ENCODE results near the gene TRIM73.
"Not testable (repeated sequence)": the region's sequence is repeated elsewhere in the genome, so short reads cannot be mapped to it uniquely, and the experiment has no call there.

Gene TRIM73

DNA sequence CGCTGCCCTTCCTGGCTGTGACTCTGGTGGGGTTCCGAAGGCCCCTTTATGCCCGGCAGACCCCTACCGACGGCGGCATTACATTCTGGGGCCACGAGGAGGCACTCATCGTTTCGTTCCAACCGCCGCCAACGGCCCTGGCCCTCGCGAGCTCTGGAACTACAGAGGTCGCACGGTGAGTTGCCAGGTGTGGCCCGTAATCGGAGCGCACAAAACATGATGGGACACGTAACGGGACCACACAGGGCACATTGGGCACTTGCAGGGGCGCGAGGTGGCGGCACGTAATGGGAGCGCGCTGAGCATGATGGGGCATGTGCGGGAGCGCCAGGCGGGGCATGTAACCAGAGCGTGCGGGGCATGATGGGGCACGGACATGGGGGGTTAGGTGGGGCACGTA is at the start of gene TRIM73:
Gene TRIM73, plus strand, starts transcription at position 301 of the 400 bp plus-strand sequence. CDS start 3,305 bp downstream, outside the sequence.
- not testable (repeated sequence) for DNase-seq

DNA sequence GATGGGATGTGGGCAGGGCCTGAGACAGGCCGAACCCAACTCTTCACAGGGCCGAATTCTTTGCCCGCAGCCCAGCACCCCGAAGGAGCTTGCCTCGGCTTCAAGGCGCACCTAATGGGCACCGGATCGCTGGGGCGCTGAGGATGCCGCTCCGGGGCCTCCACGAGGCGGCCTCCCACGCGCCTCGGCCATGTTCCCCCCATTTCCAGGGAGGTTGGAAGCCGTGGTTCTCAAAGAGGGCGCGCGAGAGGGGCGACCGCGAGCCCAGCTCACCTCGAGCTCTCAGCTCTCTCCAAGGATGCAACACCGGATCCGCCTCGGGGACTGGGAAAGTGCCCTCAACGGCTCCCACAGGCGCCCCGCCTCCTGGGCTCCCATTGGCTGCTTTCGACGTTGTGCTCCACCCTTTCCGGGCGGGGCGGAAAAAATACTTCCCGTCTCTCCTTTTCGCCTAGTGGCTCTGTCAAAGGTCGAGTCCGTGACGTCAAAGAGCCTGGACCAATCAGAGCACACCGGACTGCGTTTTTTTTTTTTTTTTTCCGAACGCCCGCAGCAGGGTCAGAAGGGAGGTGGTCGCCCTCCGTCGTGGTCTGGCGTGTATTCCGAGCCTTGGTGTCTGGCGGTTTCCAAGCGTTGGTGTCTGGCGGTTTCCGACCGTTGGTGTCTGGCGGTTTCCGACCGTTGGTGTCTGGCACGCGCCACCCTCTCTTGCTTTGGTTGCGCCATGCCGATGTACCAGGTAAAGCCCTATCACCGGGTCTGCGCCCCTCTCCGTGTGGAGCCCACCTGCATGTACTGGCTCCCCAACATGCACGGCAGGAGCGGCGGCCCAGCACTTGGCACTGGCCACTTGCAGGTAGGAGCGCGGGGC is 36.5 kb upstream of the TRIM73 start:
- not testable (repeated sequence) for DNase-seq

DNA sequence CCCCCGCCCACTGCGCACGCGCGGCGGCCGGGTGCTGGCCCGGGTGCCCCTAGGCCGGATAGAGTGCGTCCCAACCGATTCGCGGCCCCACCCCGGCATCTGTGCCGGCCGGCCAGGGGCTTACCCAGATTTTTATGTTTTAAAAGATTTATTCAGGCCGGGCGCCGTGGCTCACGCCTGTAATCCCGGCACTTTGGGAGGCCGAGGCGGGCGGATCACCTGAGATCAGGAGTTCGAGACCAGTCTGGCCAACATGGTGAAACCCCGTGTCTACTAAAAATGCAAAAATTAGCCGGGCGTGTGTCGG is 35.9 kb upstream of the TRIM73 start:
- DNase-seq: not testable (repeated sequence)

DNA sequence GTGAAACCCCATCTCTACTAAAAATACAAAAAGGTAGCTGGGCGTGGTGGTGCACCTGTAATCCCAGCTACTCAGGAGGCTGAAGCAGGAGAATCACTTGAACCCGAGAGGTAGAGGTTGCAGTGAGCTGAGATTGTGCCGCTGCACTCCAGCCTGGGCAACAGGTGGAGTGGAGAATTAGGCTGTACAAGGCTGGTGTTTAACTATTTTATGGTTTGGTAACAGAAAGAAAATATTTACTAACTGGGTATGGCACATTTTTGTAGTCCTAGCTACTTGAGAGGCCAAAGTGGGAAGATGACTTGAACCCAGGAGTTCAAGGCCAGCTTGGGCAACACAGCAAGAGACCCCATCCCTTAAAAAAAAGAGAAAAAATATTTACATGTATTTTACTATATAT is 31.4 kb upstream of the TRIM73 start:
- DNase-seq: not testable (repeated sequence)

DNA sequence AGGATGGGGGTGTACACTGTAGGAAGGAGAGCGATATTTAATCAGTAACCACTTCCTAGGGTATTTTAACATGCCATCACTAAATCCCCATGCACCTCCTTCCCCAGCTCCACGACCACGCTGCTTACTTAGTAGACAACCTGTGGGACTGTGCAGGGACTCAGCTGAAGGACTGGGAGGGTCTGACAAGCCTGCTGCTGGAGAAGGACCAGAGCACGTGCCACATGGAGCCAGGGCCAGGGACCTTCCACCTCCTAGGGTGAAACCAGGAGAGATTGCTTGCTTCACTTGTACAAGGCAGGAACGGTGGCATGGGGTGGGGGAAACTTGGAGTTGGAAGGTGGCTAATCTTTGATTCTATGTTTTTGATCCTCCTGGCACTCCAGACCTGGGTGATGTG is 28.8 kb upstream of the TRIM73 start:
- DNase-seq: not testable (repeated sequence)

DNA sequence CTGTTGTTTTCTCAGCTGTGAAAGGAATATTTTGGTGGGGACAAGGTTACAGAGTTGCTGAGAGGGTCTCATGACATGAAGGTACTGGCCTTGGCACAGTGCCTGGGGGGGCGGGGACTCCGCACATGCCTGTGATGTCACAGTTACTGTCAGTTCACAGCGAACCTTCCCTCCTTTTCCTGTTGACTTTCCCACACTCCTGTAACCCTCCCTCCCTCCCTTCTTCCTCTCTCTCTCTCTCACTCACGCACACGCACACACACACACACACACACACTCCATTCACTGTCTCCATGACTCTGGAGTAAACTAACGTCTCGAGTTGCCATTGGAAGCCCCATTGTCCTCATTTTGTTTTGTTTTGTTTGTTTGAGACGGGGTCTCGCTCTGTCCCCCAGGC is 28.1 kb upstream of the TRIM73 start:
- not testable (repeated sequence) for DNase-seq

DNA sequence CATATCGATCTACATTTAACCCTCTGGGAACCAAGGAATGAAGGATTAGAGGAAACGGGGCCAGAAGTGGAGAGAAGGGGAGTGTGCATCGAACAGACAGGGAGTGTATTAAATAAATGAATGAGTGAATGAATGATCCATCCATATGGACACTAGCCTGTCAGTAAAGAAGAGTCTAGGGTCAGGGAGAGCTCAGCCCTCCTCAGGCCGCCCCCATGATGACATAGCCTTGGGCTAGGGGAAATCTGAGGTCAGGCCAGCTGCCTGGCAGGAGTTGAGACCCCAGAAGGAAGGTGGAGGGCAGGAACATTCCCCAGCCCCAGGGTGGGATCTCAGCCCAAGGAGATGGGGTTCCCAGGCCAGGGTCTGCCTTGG is 21.3 kb upstream of the TRIM73 start:
- not testable (repeated sequence) for DNase-seq

DNA sequence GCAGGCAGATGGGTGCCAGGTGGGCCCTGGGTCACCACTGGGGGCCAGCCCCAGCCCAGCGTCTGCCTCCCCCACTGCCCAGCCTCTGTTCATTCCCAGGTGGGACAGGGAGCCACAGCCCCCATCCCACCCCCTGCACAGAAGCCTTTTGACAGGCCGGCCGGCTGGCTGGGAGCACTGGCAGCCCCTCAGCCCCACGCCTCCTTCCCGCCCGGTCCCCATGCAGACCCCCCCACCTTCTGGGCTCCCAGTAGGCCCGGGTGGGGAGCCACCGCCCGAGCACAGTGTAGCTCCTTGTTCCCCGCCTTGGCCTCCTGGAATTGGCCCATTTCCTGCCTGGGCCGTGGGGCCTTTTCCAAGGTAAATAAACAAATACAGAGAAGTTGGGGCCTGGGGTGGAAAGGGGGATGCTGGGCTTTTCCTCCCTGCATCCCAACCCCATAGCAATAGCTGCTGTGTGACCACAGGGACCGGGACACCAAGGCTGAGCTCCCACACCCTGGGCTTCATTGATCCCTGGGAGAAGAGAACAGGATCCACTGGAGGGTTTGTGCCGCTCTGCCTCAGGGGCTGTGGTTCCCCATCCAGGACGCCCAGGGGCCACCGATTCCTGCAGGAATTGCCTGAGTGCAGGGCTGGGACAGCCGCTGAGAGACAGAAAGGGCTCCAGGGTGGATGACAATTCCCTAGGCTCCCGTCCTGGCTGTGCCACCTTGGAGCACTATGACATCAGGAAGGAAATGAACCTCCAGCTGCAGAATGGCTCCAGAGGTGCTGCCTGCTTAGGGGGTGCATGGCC is 20.7 kb upstream of the TRIM73 start:
- not testable (repeated sequence) for DNase-seq

DNA sequence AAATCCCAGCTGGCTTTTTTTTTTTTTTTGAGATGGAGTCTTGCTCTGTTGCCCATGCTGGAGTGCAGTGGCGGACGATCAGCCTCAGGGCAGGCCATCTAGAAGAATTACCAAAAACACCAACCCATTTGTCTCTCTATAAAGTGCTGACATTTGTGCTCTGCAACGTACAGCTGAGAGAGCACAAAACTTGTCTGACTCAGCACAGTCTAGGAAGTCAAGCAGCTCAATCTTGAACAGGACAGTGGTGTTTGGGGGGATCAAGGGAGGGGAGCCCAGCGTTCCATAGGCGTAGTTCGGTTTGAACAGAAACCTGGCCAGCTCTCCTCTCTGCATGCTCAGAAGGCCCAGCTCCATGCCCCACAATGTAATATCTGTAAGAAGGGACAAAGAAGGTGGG is 2.2 kb upstream of the TRIM73 start:
- DNase-seq: not testable (repeated sequence)

DNA sequence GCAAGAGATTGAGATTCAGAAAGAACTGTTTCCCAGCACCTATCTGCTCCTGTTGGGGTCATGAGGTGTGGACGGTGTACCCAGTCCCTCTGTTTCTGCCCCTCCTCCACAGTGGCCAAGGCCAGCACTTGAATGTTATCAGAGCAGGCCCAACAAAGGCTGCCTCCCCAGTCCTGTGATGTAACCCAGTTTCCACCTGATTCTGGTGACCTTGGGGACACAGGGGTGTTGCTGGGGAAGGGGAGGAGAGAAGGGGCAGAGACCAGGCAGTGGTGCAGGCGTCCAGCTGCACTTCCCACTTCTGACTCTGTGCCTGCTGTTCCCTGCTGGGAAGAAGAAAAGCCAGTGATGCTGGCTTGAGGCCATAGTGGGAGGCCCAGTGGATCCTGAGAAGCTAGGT is 2.4 kb downstream of the TRIM73 start:
- DNase-seq: not testable (repeated sequence)

DNA sequence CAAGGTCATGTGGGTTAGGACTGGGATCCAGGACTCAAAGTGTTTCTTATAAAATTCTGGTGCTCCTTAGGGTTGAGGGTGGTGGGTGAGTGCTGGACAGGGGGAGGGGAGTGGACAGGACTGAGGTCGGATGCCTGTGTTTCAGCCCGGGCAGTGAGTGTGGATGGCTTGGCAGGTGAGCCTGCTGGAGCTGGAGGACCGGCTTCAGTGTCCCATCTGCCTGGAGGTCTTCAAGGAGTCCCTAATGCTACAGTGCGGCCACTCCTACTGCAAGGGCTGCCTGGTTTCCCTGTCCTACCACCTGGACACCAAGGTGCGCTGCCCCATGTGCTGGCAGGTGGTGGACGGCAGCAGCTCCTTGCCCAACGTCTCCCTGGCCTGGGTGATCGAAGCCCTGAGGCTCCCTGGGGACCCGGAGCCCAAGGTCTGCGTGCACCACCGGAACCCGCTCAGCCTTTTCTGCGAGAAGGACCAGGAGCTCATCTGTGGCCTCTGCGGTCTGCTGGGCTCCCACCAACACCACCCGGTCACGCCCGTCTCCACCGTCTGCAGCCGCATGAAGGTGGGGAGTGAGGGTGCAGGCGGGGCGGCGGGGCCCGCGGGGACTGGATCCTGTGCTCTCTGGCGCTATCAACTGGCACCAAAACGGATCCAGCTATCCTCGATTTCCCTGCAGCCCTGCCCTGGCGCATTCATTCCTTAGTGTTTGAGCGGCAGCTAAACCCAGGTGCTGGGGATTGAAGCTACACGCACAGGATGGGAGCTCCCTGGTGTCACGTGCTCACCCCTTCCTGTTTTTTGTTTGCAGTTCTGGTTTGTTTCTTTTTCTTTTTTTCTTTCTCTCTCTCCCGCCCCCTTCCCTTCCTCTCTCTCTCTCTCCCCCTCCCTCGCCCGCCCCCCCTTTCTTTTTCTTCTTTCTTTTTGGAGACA is 3.6 kb downstream of the TRIM73 start:
- not testable (repeated sequence) for DNase-seq

DNA sequence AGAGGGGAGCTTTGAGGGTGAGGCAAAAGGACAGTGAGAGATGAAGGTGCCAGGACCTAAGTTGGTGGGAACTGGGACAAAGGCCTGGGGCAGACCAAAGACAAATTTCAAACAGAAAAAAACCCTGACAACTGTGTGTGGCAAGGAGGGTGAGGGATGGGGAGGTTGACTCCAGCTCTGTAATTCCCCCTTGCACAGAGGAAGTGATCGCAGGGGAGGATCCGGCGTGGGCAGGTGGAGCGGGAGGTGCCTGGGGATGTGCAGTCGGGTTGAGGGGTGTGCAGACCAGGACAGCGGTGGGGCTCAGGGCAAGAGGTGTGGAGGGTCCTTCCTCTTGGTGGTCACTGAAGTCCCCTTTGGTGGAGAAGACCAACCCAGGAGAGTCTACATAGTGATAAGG is 5.1 kb downstream of the TRIM73 start:
- DNase-seq: not testable (repeated sequence)

DNA sequence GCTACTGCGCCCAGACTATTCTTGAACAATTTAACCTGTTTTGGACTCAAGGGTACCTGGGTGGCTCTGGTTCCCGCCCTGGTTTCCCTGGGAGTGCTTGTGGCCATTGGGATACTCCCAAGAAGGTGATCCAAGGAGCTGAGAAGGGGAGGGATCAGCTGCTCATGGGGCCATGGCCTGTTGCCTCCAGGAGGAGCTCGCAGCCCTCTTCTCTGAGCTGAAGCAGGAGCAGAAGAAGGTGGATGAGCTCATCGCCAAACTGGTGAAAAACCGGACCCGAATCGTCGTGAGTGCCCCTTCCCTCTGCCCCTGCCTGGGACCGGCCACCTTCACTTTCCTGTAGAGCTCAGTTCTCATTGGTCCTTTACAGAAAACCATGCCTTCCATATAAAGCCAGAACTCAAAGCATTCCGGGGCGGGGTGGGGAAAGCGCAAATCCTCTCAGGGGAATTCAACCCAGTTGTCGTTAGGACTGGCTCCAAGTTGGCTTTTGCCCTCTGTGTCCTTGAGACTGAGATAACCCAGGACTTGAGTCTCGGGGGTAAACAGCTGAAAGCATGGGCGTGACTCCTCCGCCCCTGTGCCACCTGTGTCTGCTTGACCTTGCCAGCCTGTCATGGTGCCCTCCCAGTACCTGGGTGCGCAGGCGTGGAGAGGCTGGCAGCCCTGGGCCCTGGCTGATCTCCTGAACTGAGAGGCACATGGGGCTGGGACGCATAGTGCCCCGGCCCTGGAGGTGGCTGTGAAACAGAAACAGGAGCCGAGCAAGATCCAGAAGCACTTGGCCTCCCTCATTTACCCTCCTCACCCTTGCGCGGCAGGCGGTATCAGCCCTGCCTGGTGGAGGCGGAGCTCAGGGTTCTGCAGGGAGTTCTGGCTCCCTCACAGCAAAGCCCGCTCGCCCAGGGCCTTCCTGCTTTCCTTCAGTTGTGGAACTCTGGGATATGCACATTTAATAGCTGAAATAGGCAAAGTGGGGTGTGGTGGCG is 8.3 kb downstream of the TRIM73 start:
- DNase-seq: not testable (repeated sequence)

DNA sequence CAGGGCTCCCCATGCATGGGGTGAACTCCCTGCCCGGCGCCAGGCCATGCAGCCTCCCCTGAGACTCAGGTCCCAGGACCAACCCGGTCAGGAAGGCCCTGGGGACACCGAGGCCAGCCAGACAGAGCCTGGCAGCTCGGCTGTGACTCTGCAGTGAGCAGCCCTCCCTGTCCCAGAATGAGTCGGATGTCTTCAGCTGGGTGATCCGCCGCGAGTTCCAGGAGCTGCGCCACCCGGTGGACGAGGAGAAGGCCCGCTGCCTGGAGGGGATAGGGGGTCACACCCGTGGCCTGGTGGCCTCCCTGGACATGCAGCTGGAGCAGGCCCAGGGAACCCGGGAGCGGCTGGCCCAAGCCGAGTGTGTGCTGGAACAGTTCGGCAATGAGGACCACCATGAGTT is 9.2 kb downstream of the TRIM73 start:
- not testable (repeated sequence) for DNase-seq

DNA sequence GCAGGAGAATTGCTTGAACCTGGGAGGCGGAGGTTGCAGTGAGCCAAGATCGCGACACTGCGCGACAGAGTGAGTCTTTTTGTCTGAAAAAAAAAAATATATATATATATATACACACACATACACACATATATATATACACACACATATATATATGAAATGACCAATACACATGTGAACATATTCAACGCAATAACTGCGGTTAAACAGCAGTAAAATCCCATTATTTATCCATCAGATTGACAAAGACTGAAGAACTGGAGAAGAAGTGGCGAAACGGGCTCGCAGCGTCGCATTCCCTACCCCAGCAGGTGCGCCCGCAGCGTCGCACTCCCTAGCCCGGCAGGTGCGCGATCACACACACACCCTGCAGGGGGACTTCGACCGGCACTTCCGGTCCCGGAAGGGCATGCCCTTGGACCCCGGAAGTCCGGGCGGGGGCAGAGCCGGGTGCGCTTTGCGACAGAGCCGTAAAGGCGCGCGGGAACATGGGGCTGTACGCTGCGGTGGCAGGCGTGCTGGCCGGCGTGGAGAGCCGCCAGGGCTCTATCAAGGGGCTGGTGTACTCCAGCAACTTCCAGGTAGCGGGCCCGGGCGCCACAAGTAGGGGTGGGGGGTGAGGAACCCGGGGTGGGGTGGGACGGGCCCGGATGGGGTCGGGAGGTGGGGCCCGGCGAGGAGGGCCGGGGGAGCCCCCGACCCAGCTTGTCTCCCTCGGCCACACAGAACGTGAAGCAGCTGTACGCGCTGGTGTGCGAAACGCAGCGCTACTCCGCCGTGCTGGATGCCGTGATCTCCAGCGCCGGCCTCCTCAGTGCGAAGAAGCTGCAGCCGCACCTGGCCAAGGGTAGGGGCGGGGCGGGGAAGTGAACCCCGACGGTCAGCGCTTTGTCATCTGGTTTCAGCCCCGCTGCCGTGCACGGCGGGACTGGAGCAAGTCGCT is 14.7 kb downstream of the TRIM73 start:
- not testable (repeated sequence) for DNase-seq

DNA sequence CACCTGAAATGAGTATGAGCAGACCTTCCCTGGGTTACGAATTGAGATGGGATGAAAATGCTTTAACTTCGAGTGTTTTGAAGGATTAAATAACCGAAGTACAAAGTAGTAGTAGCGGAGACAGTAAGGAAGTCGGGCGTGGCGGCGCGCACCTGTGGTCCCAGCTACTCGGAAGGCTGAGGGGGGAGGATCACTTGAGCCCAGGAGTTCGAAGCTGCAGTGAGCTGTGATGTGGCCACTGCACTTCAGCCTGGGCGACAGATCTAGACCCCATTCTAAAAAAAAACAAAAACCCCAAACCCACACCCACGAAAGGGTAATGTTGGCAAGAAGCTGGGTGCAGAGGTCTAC is 15.4 kb downstream of the TRIM73 start:
- DNase-seq: not testable (repeated sequence)

DNA sequence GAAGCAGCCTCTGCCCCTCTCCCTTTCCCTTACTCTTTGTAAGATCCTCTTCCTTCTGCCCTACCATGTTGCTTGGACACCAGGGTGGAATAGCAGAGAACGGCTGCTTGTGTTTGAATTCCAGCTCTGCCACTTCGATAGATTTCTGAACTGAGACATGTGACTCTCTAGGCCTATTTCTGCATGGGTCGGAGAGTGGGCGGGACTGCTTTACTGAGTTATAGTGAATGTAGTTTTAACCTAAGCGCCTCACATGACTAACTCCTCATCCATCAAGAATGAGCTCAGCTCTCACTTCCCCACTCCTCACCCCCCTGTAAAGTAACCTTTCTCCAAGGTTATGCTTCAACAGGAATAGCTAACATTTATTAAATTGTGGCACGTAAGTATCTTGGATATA is 18.8 kb downstream of the TRIM73 start:
- not testable (repeated sequence) for DNase-seq

DNA sequence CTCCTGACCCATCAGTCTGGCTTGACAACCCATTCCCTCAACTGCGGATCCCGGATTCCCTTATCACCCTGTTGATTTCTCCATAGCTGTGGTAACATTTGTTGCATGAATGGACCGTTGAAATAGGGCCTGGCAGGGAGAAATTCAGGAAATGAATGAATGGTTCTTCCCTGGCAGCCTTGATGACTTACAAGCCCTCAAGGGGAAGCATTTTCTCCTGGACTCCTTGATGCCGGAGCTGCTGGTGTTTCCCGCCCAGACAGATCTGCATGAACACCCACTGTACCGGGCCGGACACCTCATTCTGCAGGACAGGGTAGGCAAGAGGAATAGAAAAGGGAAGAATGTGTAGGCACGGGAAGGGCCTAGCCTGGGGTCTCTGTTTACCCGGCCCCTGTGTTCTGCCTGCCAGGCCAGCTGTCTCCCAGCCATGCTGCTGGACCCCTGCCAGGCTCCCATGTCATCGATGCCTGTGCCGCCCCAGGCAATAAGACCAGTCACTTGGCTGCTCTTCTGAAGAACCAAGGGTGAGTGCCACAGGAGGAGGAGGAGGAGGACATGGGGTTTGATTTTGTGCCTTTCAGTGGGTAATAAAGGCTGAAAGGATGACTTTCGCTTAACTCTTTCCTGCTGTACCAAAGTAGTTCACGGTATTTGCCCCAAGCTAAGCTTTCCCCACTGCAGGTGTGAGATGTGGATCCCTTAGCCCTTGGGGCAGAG is 19.4 kb downstream of the TRIM73 start:
- not testable (repeated sequence) for DNase-seq

DNA sequence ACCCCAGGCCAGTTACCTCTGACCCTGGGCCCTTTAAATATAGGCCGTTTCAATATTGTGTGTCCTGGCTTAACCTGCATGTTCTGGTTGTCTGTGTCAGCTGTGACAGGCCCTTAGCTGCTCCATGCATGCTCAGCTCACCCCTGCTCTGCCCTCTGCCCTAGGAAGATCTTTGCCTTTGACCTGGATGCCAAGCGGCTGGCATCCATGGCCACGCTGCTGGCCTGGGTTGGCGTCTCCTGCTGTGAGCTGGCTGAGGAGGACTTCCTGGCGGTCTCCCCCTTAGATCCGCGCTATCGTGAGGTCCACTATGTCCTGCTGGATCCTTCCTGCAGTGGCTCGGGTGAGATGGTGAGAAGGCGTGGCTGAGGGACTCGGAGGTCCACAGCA is 20.0 kb downstream of the TRIM73 start:
- DNase-seq: not testable (repeated sequence)

Measured in amniotic stem cell (primary cell).